ENCODE measurements around the gene IGSF8.

DNA sequence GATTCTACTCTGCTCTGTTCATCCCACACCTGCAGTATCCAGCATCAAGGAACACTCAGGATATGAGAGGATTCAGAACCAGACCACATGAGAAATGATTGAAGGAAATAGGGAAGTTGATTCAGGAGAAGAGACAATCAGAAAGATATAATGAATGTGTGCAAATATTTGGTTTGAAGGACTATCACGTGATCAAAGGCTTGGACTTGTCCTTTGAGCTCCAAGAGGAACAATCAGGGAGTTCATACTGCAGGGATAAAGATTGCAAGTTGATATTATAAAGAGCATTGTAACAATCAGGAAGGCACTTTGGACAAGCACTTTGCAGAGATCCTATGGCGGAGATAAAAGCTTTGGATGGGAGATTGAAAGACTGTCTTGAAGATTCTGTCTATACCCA, 52.8 kb downstream of the IGSF8 start:
- TF ChIP-seq, protein P1, sequence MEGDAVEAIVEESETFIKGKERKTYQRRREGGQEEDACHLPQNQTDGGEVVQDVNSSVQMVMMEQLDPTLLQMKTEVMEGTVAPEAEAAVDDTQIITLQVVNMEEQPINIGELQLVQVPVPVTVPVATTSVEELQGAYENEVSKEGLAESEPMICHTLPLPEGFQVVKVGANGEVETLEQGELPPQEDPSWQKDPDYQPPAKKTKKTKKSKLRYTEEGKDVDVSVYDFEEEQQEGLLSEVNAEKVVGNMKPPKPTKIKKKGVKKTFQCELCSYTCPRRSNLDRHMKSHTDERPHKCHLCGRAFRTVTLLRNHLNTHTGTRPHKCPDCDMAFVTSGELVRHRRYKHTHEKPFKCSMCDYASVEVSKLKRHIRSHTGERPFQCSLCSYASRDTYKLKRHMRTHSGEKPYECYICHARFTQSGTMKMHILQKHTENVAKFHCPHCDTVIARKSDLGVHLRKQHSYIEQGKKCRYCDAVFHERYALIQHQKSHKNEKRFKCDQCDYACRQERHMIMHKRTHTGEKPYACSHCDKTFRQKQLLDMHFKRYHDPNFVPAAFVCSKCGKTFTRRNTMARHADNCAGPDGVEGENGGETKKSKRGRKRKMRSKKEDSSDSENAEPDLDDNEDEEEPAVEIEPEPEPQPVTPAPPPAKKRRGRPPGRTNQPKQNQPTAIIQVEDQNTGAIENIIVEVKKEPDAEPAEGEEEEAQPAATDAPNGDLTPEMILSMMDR (IDR thresholded peaks at IDR 0.05; ENCODE audit: low read depth, low read length), result no peak
- no peak for TF ChIP-seq EZH2phosphoT487 (IDR thresholded peaks at IDR 0.05; ENCODE audit: low read depth)
